OCI-LY7 (cell line): Measurements from ENCODE around the gene PGAP2.

ENCODE experiments used
- CTCF ChIP-seq: fragments of 200-600 bp; sonication (generic); conservative IDR thresholded peaks from 2 replicates; pipeline ENCODE4 v1.5.1; 2014; ENCODE audit warnings: mild to moderate bottlenecking, antibody characterized with exemption, low read length, moderate library complexity, mixed read lengths
- EZH2phosphoT487 ChIP-seq: fragments of 200-600 bp; sonication (generic); IDR thresholded peaks from 2 replicates; pipeline ENCODE4 v1.6.1; 2018; ENCODE audit warnings: low read depth, borderline replicate concordance, mild to moderate bottlenecking, mixed run types, antibody characterized with exemption, low read length, moderate library complexity, mixed read lengths

GRCh38 chr11:3823762-3824506 lies 15.6 kb downstream of the PGAP2 start:
- TF ChIP-seq CTCF (no peak), EZH2phosphoT487 (no peak)
